HEK293T (cell line): ENCODE results near the gene TPD52L1.

ENCODE experiments used
- CTCF ChIA-PET: fragments of 350-600 bp; formaldehyde crosslinking; extraction: SDS; loops from one replicate; lab custom pipeline; 2021; ENCODE audit warnings: antibody characterized with exemption, inconsistent platforms; lab: Yijun Ruan, JAX
- POLR2A ChIA-PET: fragments of 350-600 bp; formaldehyde crosslinking; extraction: SDS; loops from one replicate; lab custom pipeline; 2020; ENCODE audit warnings: antibody characterized with exemption, inconsistent platforms; lab: Yijun Ruan, JAX
- DNase-seq: peaks from one replicate; pipeline ENCODE4 v3.0.0; 2012; ENCODE audit warnings: mixed read lengths; ENCODE audit errors: extremely low spot score
- ARNT ChIP-seq: fragments of 450-650 bp; IDR thresholded peaks from 2 replicates; pipeline ENCODE4 v1.6.1; 2017; ENCODE audit warnings: mild to moderate bottlenecking
- BHLHE40 ChIP-seq: fragments of 450-650 bp; IDR thresholded peaks from 2 replicates; pipeline ENCODE4 v1.6.1; 2016; ENCODE audit warnings: mild to moderate bottlenecking, moderate library complexity, borderline replicate concordance
- CTBP1 ChIP-seq: fragments of 450-650 bp; IDR thresholded peaks from 2 replicates; pipeline ENCODE4 v1.6.1; 2016; ENCODE audit warnings: borderline replicate concordance
- ELF4 ChIP-seq: fragments of 450-650 bp; IDR thresholded peaks from 2 replicates; pipeline ENCODE4 v1.6.1; 2017; ENCODE audit warnings: antibody characterized with exemption
- FOXA1 ChIP-seq: fragments of 450-650 bp; IDR thresholded peaks from 2 replicates; pipeline ENCODE4 v1.6.1; 2016; ENCODE audit warnings: mild to moderate bottlenecking
- FOXK2 ChIP-seq: fragments of 450-650 bp; IDR thresholded peaks from 2 replicates; pipeline ENCODE4 v1.6.1; 2016; ENCODE audit warnings: mild to moderate bottlenecking
- FOXM1 ChIP-seq: fragments of 450-650 bp; IDR thresholded peaks from 2 replicates; pipeline ENCODE4 v1.6.1; 2017; ENCODE audit warnings: mild to moderate bottlenecking, borderline replicate concordance
- HDGF ChIP-seq: fragments of 450-650 bp; IDR thresholded peaks from 2 replicates; pipeline ENCODE4 v1.6.1; 2017; ENCODE audit warnings: antibody characterized with exemption, borderline replicate concordance
- L3MBTL2 ChIP-seq: fragments of 450-650 bp; conservative IDR thresholded peaks from 2 replicates; pipeline ENCODE4 v1.6.1; 2016; ENCODE audit warnings: mild to moderate bottlenecking
- LEF1 ChIP-seq: fragments of 450-650 bp; IDR thresholded peaks from 2 replicates; pipeline ENCODE4 v1.6.1; 2017; ENCODE audit warnings: mild to moderate bottlenecking, borderline replicate concordance
- NFRKB ChIP-seq: fragments of 450-650 bp; IDR thresholded peaks from 2 replicates; pipeline ENCODE4 v1.6.1; 2016; ENCODE audit warnings: mild to moderate bottlenecking, moderate library complexity
- PKNOX1 ChIP-seq: fragments of 450-650 bp; IDR thresholded peaks from 2 replicates; pipeline ENCODE4 v1.6.1; 2016
- SP1 ChIP-seq: fragments of 450-650 bp; IDR thresholded peaks from 2 replicates; pipeline ENCODE4 v1.6.1; 2017
- SUZ12 ChIP-seq: fragments of 450-650 bp; IDR thresholded peaks from 2 replicates; pipeline ENCODE4 v1.6.1; 2016; ENCODE audit warnings: mild to moderate bottlenecking
- TARDBP ChIP-seq: fragments of 450-650 bp; IDR thresholded peaks from 2 replicates; pipeline ENCODE4 v1.6.1; 2016
- ZNF384 ChIP-seq: fragments of 450-650 bp; IDR thresholded peaks from 2 replicates; pipeline ENCODE4 v1.6.1; 2016

TPD52L1 gene

GRCh38 chr6:125166711-125167110 lies 13.1 kb downstream of the TPD52L1 start:
- ChIA-PET POLR2A (interaction anchor here (1.4 kb wide), 1 partner anchor 13 kb away, joined by 5 read pairs; the partner anchor contains the start of gene TPD52L1), CTCF (interaction anchor here (0.6 kb wide), 1 partner anchor 1402 kb away, joined by 6 read pairs; no protein-coding TSS in a partner anchor)
- DNase-seq, result no peak
- TF ChIP-seq ZNF384, result no peak
- TF ChIP-seq FOXK2, result no peak
- TF ChIP-seq NFRKB, result no peak
- TF ChIP-seq ARNT, result no peak
- no peak for TF ChIP-seq LEF1
- no peak for TF ChIP-seq FOXM1

GRCh38 chr6:125167579-125167978 lies 14.0 kb downstream of the TPD52L1 start:
- ChIA-PET POLR2A (no interaction called here), CTCF (no interaction called here)
- TF ChIP-seq TARDBP (no peak), PKNOX1 (no peak), ELF4 (no peak), CTBP1 (no peak), ZNF384 (no peak), FOXM1 (no peak), ARNT (no peak), FOXK2 (no peak), SP1 (no peak)
- DNase-seq, result no peak

GRCh38 chr6:125169058-125169457 lies 15.5 kb downstream of the TPD52L1 start:
- TF ChIP-seq ELF4 (no peak), FOXM1 (no peak), ZNF384 (no peak), LEF1 (no peak), FOXA1 (no peak), PKNOX1 (no peak), HDGF (no peak), BHLHE40 (no peak), TARDBP (no peak), SP1 (no peak), CTBP1 (no peak), ARNT (no peak), SUZ12 (no peak)
- ChIA-PET POLR2A (no interaction called here), CTCF (interaction anchor here (1.2 kb wide), 1 partner anchor 15 kb away, joined by 3 read pairs; the partner anchor contains the start of gene TPD52L1)
- no peak for DNase-seq

- no peak for DNase-seq
- TF ChIP-seq ELF4, result no peak
- no peak for TF ChIP-seq HDGF
- TF ChIP-seq SUZ12, result no peak
- no peak for TF ChIP-seq ZNF384
- no peak for TF ChIP-seq BHLHE40
- no peak for TF ChIP-seq ARNT
- TF ChIP-seq FOXK2, result no peak
- no peak for TF ChIP-seq CTBP1
- no peak for TF ChIP-seq NFRKB
- no peak for TF ChIP-seq L3MBTL2
- TF ChIP-seq FOXM1, result no peak
- TF ChIP-seq SP1, result no peak
- TF ChIP-seq FOXA1, result no peak
- no peak for TF ChIP-seq PKNOX1
- no peak for TF ChIP-seq TARDBP
- TF ChIP-seq LEF1, result no peak
- ChIA-PET POLR2A (interaction anchor here (0.9 kb wide), 1 partner anchor 87 kb away, joined by 3 read pairs; no protein-coding TSS in a partner anchor), CTCF (interaction anchor here (1.2 kb wide), 1 partner anchor 16 kb away, joined by 3 read pairs; the partner anchor contains the start of gene TPD52L1)
Observed at GRCh38 chr6:125169522-125169921, 15.9 kb downstream of the TPD52L1 start.

- no peak for DNase-seq
- ChIA-PET POLR2A (interaction anchor here (0.9 kb wide), 1 partner anchor 86 kb away, joined by 3 read pairs; no protein-coding TSS in a partner anchor), CTCF (interaction anchor here (0.8 kb wide), 1 partner anchor 21 kb away, joined by 4 read pairs; no protein-coding TSS in a partner anchor)
- TF ChIP-seq PKNOX1 (no peak), NFRKB (no peak), CTBP1 (no peak), ELF4 (no peak), FOXA1 (no peak)
Observed at GRCh38 chr6:125170376-125170775, 16.8 kb downstream of the TPD52L1 start.
